ENCODE results near the gene NKX2-1.

NKX2-1 gene

GRCh38 chr14:36505892-36506731 is 13.9 kb downstream of the NKX2-1 start:
- TF ChIP-seq ARNTL (CRISPR knock-in tag; IDR thresholded peaks at IDR 0.05; ENCODE audit: borderline replicate concordance, low read depth) (no peak), ZFP3 (CRISPR knock-in tag; IDR thresholded peaks at IDR 0.05) (no peak), RARB (CRISPR knock-in tag; IDR thresholded peaks at IDR 0.05) (no peak), CSDC2 (CRISPR knock-in tag; IDR thresholded peaks at IDR 0.05) (no peak), ZFP30 (CRISPR knock-in tag; IDR thresholded peaks at IDR 0.05) (no peak), TCF4 (CRISPR knock-in tag; IDR thresholded peaks at IDR 0.05; ENCODE audit: borderline replicate concordance) (no peak), GLIS3 (CRISPR knock-in tag; IDR thresholded peaks at IDR 0.05) (no peak), CSRNP3 (CRISPR knock-in tag; IDR thresholded peaks at IDR 0.05) (no peak), ZC3H10 (CRISPR knock-in tag; IDR thresholded peaks at IDR 0.05) (no peak), OSR1 (CRISPR knock-in tag; IDR thresholded peaks at IDR 0.05) (no peak), ZNF70 (CRISPR knock-in tag; IDR thresholded peaks at IDR 0.05) (no peak), ESRRG (CRISPR knock-in tag; IDR thresholded peaks at IDR 0.05) (no peak), CREB5 (CRISPR knock-in tag; IDR thresholded peaks at IDR 0.05; ENCODE audit: low read depth) (no peak)
- ATAC-seq, result no peak

DNA sequence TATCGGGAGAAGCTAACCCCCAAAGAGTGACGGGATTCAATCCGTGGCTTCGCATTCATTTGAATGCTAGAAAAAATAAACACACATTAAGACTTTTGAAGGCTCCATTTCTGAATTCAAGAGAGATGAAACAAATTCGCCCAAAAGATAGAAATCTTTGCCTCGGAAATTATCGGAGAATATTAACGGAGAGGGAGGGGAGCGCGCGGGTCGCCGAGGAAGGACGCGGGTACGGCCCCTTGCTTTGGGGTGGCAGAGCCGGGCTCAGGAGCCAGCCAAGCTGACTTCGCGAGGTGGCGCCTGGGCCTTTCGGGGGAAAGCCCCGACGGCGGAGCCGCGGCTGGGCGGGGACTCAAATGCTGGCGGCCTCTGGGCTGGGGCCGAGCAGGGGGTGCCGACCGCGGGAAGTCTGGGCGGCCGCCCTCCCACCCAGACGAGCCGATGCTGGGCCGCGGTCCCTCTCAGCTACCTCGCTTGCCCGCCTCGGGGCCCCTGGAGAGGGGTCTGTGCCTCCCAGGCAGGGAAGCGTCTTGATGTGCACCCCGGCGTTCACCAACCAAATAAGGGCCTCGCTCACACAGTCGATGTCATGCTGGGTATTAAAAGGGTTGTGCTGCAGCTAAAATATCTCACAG is 14.7 kb downstream of the NKX2-1 start:
- no peak for ATAC-seq
- no peak for TF ChIP-seq GLIS3 (CRISPR knock-in tag; IDR thresholded peaks at IDR 0.05)
- TF ChIP-seq TCF4 (CRISPR knock-in tag; IDR thresholded peaks at IDR 0.05; ENCODE audit: borderline replicate concordance), result no peak
- TF ChIP-seq ZNF70 (CRISPR knock-in tag; IDR thresholded peaks at IDR 0.05), result no peak

GRCh38 chr14:36504771-36505175 is 15.3 kb downstream of the NKX2-1 start:
- TF ChIP-seq ZC3H10 (CRISPR knock-in tag; IDR thresholded peaks at IDR 0.05) (no peak), BACH2 (CRISPR knock-in tag; IDR thresholded peaks at IDR 0.05; ENCODE audit: borderline replicate concordance) (no peak), PATZ1 (CRISPR knock-in tag; IDR thresholded peaks at IDR 0.05; ENCODE audit: borderline replicate concordance) (no peak), ZFP30 (CRISPR knock-in tag; IDR thresholded peaks at IDR 0.05) (no peak), CSRNP3 (CRISPR knock-in tag; IDR thresholded peaks at IDR 0.05) (no peak), ZNF565 (CRISPR knock-in tag; conservative IDR thresholded peaks at IDR 0.05; ENCODE audit: low read depth) (no peak), ZNF8 (CRISPR knock-in tag; IDR thresholded peaks at IDR 0.05) (no peak), GLIS3 (CRISPR knock-in tag; IDR thresholded peaks at IDR 0.05) (no peak)
- ATAC-seq, result no peak

- no peak; the same call in 1 of the 3 replicates for ATAC-seq
- TF ChIP-seq ZFP30 (CRISPR knock-in tag; IDR thresholded peaks at IDR 0.05) (no peak), ISL1 (CRISPR knock-in tag; IDR thresholded peaks at IDR 0.05) (no peak), ZNF565 (CRISPR knock-in tag; conservative IDR thresholded peaks at IDR 0.05; ENCODE audit: low read depth) (no peak), SNAI2 (CRISPR knock-in tag; IDR thresholded peaks at IDR 0.05) (no peak), RARB (CRISPR knock-in tag; IDR thresholded peaks at IDR 0.05) (no peak), ARNTL (CRISPR knock-in tag; IDR thresholded peaks at IDR 0.05; ENCODE audit: borderline replicate concordance, low read depth) (no peak), CSDC2 (CRISPR knock-in tag; IDR thresholded peaks at IDR 0.05) (no peak), ZFP3 (CRISPR knock-in tag; IDR thresholded peaks at IDR 0.05) (no peak), CSRNP3 (CRISPR knock-in tag; IDR thresholded peaks at IDR 0.05) (no peak), CREB5 (CRISPR knock-in tag; IDR thresholded peaks at IDR 0.05; ENCODE audit: low read depth) (no peak), POU6F1 (CRISPR knock-in tag; IDR thresholded peaks at IDR 0.05; ENCODE audit: borderline replicate concordance, low read depth) (no peak), BACH2 (CRISPR knock-in tag; IDR thresholded peaks at IDR 0.05; ENCODE audit: borderline replicate concordance) (no peak), ZNF70 (CRISPR knock-in tag; IDR thresholded peaks at IDR 0.05) (no peak)
These were observed 16.0 kb downstream of the NKX2-1 start for GRCh38 chr14:36503771-36504741.
